Astrocyte of the spinal cord (primary cell): ENCODE results near the gene YBX2.

ENCODE experiments used
- DNase-seq: peaks from one replicate; pipeline ENCODE4 v3.0.0; 2011; ENCODE audit warnings: low read depth, low spot score
- H3K4me3 ChIP-seq: 2 replicates; pipeline ENCODE4 v1.5.1; 2011; ENCODE audit warnings: low read depth, mild to moderate bottlenecking, low read length, moderate library complexity
- in situ Hi-C: cut with HindIII; loops from 2 replicates; pipeline ENCODE4 v1.10.0; 2017; ENCODE audit warnings: low sequenced_read_pairs
- TF ChIP-seq, protein P1 (sequence below): IDR thresholded peaks from 2 replicates; pipeline ENCODE4 v1.5.1; 2012; ENCODE audit warnings: low read depth, mild to moderate bottlenecking, low read length, inconsistent platforms

YBX2 gene

DNA sequence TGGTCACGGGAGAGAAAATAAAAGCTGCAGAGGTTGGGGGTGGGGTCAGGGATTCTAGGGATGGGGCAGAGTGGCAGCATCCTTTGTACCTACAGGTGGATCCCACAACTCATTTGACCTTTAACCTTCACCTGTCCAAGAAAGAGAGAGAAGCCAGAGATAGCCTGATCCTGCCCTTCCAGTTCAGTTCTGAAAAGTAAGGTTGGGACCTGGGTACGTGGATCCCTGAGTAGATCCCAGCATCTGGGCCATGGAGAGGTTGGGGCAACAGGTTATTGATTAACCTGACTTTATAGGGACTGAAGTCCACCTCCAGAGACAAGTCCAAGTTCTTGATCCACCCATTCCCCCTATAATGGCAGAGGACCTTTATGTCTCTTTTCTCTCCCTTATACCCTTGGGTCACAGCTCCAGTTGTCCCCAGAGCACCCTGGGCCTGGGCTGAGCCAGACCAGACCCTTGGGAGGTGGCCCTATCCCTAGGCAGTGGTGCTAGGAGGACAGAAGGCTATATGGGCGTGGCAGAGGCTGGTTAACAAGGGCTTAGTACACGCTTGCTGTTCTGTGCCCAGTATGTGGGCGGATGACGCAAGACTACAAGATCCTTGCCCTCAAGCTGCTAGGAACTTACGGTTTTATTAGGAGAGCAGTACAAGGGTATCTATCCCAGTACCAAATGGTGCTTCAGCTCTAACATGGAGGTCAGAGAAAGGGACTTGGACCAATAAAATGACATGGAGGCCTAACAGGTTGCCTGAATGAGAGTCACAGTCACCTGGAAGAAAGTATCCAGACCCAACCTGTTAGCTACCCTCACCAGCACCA, 35.5 kb downstream of the YBX2 start:
- in situ Hi-C loops, result no loop called here
- DNase-seq, result no peak
- H3K4me3 ChIP-seq, result no peak overlapping the region
- TF ChIP-seq, protein P1, sequence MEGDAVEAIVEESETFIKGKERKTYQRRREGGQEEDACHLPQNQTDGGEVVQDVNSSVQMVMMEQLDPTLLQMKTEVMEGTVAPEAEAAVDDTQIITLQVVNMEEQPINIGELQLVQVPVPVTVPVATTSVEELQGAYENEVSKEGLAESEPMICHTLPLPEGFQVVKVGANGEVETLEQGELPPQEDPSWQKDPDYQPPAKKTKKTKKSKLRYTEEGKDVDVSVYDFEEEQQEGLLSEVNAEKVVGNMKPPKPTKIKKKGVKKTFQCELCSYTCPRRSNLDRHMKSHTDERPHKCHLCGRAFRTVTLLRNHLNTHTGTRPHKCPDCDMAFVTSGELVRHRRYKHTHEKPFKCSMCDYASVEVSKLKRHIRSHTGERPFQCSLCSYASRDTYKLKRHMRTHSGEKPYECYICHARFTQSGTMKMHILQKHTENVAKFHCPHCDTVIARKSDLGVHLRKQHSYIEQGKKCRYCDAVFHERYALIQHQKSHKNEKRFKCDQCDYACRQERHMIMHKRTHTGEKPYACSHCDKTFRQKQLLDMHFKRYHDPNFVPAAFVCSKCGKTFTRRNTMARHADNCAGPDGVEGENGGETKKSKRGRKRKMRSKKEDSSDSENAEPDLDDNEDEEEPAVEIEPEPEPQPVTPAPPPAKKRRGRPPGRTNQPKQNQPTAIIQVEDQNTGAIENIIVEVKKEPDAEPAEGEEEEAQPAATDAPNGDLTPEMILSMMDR, result no peak

DNA sequence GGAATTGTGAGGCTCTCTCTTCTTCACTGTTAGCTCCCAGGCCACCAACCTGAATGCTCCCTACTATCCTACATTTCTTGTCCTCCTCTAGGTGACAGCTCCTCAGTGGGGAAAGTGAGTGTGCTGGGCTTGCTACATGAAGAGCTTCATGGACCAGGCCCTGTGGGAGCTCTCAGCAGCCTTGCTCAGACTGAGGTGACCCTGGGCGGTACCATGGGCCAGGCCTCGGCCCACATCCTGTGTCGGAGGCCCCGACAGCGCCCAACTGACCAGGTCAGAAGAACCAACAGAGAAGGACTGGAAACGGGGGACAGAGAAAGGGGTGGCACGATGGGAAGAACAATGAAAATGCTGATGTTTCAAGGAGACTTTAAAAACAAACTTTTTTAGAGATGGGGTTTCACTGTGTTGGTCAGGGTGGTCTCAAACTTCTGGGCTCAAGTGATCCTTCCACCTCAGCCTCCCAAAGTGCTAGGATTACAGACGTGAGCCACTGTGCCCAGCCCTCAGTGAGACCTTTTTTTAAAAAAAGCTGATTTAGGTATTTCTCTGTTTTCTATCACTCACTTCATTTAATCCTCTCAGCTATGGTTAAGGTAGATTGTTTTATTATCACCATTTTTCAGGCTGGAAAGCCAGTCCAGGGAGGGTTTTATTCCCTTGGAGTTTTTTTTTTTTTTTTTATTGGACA, 37.5 kb downstream of the YBX2 start:
- TF ChIP-seq, protein P1, result no peak
- H3K4me3 ChIP-seq, result no peak overlapping the region
- DNase-seq, result no peak
- in situ Hi-C loops, result no loop called here

DNA sequence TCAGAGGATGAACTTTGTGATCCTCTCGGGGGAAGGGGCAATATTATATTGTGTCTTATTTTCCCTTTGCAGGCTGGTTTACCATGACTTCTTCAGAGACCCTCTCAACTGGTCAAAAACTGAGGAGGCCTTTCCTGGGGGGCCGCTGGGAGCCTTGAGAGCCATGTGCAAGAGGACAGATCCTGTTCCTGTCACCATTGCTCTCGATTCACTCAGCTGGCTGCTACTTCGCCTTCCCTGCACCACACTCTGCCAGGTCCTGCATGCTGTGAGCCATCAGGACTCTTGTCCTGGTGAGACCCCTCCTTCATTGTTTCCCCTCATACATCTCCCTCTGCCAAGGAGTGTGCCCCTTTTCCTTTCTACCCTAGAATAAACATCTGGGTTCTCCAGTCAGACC, 39.9 kb downstream of the YBX2 start:
- H3K4me3 ChIP-seq, result no peak overlapping the region
- no peak for DNase-seq
- in situ Hi-C loops, result no loop called here
- TF ChIP-seq, protein P1, result no peak

DNA sequence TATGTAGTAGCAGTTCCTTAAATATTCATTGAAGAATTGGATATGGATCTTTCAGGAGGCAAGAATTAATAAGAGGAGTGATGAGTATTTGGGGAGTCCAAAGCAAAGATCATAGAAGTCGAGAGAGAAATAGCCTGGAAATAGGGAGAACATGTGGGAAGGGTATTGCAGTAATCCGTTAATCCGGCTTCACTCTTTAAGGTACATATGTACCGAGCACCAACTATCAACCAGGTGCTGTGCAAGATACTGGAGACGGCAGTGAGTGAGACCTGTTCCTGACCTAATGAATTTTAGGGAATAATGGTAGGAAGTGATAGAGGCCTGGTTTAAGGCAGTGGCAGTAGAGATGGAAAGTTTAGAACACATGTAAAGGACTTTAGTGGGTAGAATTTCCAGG, 41.4 kb downstream of the YBX2 start:
- TF ChIP-seq, protein P1, result no peak
- in situ Hi-C loops, result no loop called here
- H3K4me3 ChIP-seq, result peak overlapping the region; percentile 82
- DNase-seq, result no peak

DNA sequence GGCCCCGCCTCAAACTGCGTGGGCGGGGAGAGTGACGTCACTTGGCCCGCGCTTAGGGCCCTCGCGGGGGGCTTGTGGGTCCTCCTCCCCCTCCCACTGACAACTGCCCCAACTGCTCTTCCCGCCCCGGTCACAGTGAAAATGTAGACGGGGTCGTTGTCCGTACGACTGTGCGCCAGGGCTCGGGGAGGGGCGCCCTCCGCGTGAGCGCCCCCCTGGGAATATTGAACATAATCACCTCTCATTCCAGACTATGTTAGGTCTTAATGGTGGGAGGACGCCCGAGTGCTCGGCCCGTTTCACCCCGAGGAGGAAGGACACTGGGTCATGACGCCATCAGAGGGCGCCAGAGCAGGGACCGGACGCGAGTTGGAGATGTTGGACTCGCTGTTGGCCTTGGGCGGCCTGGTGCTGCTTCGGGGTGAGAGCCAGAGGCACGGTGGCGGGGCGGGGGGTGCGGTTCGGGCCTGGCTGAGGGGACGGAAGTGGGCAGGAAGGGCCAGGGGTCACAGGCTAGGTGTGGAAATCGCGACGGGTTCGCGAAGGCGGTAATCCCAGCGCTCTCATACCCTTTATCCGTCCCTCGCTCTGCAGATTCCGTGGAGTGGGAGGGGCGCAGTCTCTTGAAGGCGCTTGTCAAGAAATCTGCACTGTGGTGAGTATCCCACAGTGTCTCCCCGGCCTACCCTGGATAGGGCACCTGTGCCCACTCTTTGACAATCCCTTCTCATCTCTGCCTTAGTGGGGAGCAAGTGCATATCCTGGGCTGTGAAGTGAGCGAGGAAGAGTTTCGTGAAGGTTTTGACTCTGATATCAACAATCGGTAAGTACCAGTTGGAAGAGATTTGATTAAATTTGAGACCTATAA, 42.0 kb downstream of the YBX2 start, which contains the start of gene ELP5:
Gene ELP5, plus strand, starts transcription at position 40 of the 868 bp plus-strand sequence. Its CDS starts 336 bp downstream, at position 376.
- H3K4me3 ChIP-seq, result peak within 1 kb of the TSS; percentile 82
- TF ChIP-seq, protein P1, result peak; percentile 4
- in situ Hi-C loops, result no loop called here
- DNase-seq, result peak; percentile 96

DNA sequence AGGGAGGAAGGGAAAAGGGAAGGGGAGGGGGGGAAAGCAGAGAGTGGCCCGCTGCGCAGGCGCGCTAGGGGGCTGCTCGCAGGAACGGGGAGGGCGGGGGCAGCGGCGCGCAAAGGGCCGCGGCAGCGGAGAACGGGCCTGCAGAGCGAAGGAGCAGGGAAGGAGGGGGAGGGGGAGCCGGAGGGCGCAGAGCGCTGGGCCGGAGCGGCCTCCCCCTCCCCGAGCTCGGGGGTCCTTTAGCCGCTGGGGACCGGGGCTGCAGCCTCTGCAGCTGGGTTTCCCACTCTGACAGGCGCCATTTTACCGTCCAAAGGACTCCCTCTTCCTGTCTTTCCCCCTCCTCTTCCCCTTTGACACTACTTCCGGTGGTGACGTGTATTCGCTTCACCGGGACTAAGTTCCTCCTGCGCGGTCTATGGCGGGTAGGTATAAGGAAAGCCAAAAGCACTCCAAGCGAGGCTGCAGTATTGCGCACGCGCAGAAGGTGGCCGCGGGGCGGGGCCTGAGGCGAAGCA, 42.7 kb downstream of the YBX2 start, which contains the start of gene CTDNEP1:
Gene CTDNEP1, minus strand, starts transcription at position 74 of the 515 bp plus-strand sequence. CDS start 438 bp downstream, outside the sequence.
- in situ Hi-C loops, result no loop called here
- TF ChIP-seq, protein P1, result no peak
- peak; percentile 100 for DNase-seq
- peak within 1 kb of the TSS; percentile 82 for H3K4me3 ChIP-seq
